Hindlimb muscle (tissue), 1 donor: Measurements from ENCODE around the gene OR52E5. TPM values are rescaled to one million over a fixed set of nuclear protein-coding genes. Genes with fewer than 3 reads are reported as not detected.

Source experiments
- DNase-seq: peaks from one replicate; pipeline ENCODE4 v3.0.0-alpha.2; 2013
- polyA plus RNA-seq: library from polyadenylated mRNA; unstranded; fragments of 120-200 nt; gene quantifications from one replicate; pipeline ENCODE4 v1.2.1, GENCODE V29; 2013; ENCODE audit not compliant: insufficient read length

OR52E5 gene
- polyA plus RNA-seq, 1 donor = not detected

GRCh38 chr11:5937868-5938602 lies 45.0 kb downstream of the OR52E5 start:
- no peak for DNase-seq

GRCh38 chr11:5938603-5938965 lies 45.6 kb downstream of the OR52E5 start:
- DNase-seq = no peak

- DNase-seq = no peak
These were observed 47.7 kb downstream of the OR52E5 start for GRCh38 chr11:5940748-5941147.

GRCh38 chr11:5941951-5942350 lies 48.9 kb downstream of the OR52E5 start, which contains the start of gene OR56A3:
Gene OR56A3 (plus strand): TSS chr11:5942251. CDS start chr11:5947347, 5,096 bp downstream.
- DNase-seq = no peak

Other genes with a start within 250 kb of the OR52E5 start
- 13.9 TPM for gene TRIM5, start 208.1 kb upstream of the OR52E5 start, polyA plus RNA-seq
- 12.1 TPM for gene TRIM22, start 203.4 kb upstream of the OR52E5 start, polyA plus RNA-seq
- gene OR56B1, start 156.8 kb upstream of the OR52E5 start, polyA plus RNA-seq = not detected
- gene OR52N4, start 139.0 kb upstream of the OR52E5 start, polyA plus RNA-seq = 0.26 TPM
- gene OR52N5, start 109.9 kb upstream of the OR52E5 start, polyA plus RNA-seq = not detected
- not detected for gene OR52N1, start 101.9 kb upstream of the OR52E5 start, polyA plus RNA-seq
- not detected for gene OR52N2, start 84.3 kb upstream of the OR52E5 start, polyA plus RNA-seq
- not detected for gene OR52E6, start 51.3 kb upstream of the OR52E5 start, polyA plus RNA-seq
- not detected for gene OR52E8, start 35.5 kb upstream of the OR52E5 start, polyA plus RNA-seq
- gene OR52E4, start 12.6 kb upstream of the OR52E5 start, polyA plus RNA-seq = not detected
- gene OR56A3, start 49.0 kb downstream of the OR52E5 start, polyA plus RNA-seq = not detected
- gene OR56A5, start 75.3 kb downstream of the OR52E5 start, polyA plus RNA-seq = not detected
- not detected for gene OR52L1, start 93.8 kb downstream of the OR52E5 start, polyA plus RNA-seq
- not detected for gene OR56A4, start 113.7 kb downstream of the OR52E5 start, polyA plus RNA-seq
- not detected for gene OR56A1, start 137.6 kb downstream of the OR52E5 start, polyA plus RNA-seq
- not detected for gene OR56B4, start 214.5 kb downstream of the OR52E5 start, polyA plus RNA-seq